ENCODE data around the gene KLHL34.

Gene KLHL34

DNA sequence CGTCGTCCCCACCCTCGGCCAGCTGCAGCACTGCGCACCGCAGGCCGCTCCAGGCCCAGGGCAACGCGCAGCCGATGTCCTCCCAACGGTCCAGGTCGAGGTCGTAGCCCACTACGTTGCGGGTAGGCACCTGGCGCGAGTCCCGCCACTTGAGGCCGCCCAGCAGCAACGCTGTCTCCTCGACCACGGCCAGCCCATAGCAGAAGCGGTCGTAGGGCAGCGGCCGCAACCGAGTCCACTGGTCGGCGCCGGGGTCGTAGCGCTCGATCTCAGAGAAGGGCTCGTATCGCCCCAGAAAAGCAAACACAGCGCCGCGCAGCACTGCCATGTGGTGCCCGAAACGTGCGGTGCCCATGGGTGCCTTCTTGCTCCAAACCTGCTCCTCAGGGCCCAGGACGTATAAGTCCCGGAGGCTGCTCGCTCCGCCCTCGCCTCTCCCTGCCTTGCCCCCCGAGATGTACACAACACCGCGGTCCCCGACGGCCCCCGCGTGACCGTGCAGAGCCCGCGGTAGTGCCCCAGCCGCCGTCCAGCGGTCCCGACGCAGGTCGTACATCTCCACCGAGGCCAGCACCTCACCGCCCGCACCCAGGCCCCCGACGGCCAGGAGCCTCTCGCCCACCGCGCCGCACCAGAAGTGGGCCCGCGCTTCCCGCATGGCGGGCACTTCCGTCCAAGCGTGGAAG is 2.1 kb downstream of the KLHL34 start:
- TF ChIP-seq ZFX (IDR thresholded peaks at IDR 0.05): no peak
- TF ChIP-seq, protein P1, sequence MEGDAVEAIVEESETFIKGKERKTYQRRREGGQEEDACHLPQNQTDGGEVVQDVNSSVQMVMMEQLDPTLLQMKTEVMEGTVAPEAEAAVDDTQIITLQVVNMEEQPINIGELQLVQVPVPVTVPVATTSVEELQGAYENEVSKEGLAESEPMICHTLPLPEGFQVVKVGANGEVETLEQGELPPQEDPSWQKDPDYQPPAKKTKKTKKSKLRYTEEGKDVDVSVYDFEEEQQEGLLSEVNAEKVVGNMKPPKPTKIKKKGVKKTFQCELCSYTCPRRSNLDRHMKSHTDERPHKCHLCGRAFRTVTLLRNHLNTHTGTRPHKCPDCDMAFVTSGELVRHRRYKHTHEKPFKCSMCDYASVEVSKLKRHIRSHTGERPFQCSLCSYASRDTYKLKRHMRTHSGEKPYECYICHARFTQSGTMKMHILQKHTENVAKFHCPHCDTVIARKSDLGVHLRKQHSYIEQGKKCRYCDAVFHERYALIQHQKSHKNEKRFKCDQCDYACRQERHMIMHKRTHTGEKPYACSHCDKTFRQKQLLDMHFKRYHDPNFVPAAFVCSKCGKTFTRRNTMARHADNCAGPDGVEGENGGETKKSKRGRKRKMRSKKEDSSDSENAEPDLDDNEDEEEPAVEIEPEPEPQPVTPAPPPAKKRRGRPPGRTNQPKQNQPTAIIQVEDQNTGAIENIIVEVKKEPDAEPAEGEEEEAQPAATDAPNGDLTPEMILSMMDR (conservative IDR thresholded peaks at IDR 0.05): no peak
- H3K27ac ChIP-seq: no peak overlapping the region

DNA sequence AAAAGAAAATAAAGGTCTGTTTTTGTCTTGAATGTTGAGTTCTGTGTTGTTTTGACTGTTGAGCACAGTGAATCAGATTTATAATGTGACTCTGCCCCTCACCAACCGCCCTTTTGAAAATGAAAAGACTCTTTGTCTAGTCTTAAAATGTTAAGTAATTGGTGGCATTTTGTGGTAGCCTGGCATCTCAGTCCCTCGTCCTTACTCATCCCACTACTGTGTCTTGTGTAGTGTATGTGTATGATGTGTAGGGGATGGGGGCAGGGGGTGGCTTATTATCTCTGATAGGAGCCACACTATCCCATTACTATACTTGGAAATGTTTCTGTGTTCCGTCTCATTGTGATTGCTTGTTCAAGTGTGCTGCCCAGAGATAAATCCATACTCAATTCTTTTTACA is 12.2 kb downstream of the KLHL34 start:
- no peak overlapping the region for H3K27ac ChIP-seq
- no peak for TF ChIP-seq ZFX (IDR thresholded peaks at IDR 0.05)
- TF ChIP-seq, protein P1 (conservative IDR thresholded peaks at IDR 0.05): no peak

DNA sequence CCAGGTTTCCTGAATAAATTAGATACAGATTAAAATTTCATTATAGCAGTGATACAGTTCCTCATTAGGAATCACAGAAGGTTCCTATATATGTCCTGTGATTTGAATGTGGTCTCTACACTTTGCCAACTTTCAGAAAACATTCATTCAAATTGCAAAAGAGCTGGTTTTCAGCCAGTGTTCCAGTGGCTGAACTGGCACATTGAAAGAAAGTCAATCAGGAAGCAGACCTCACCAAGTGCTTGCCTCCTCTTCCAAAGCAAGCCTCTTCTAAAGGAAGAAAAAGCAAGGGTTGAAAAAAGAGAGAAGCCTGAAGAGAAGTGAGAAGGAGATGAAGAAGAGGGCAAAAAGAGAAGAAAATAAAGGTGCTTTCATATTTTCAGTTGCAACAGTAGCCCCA is 12.7 kb downstream of the KLHL34 start:
- H3K27ac ChIP-seq: no peak overlapping the region
- TF ChIP-seq, protein P1 (conservative IDR thresholded peaks at IDR 0.05): no peak
- TF ChIP-seq ZFX (IDR thresholded peaks at IDR 0.05): no peak

DNA sequence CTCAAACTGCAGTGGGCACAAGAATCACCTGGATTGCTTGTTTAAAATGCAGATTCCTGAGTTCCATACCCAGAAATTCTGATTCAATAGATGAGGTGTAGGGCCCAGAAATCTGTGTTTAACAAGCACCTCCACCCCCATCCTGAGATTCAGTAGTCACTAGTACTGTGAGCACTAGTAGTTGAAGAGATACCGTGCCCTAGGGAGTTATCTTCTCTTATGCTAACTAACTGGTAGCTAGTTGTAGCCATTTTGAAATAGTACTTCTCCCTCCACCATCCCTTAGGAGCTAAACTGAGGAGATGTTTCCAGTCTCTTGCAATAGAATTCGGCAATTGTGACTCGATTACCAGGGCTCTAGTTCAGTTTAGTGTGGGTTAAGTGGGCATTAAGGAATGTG is 18.4 kb downstream of the KLHL34 start:
- no peak overlapping the region for H3K27ac ChIP-seq
- TF ChIP-seq, protein P1 (conservative IDR thresholded peaks at IDR 0.05): no peak
- no peak for TF ChIP-seq ZFX (IDR thresholded peaks at IDR 0.05)

DNA sequence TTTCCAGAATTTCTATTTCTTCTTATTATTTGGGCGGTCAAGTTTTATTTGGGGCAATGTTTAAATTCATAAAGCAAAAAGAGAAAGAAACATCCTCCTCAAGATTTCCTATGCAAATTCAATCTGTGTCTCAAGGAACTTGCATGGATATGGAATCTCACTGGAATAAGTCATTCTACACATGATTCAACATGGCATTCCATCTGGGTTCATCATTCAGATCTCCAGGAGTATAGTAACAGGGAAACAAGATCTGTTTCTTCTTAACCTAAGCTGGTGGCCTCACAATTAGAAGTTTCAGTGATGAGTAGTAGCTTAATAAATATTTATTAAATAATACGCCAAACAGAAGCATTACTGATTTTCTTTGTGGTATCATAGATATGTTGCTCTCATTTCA is 19.8 kb downstream of the KLHL34 start:
- no peak for TF ChIP-seq ZFX (IDR thresholded peaks at IDR 0.05)
- TF ChIP-seq, protein P1 (conservative IDR thresholded peaks at IDR 0.05): no peak
- no peak overlapping the region for H3K27ac ChIP-seq

DNA sequence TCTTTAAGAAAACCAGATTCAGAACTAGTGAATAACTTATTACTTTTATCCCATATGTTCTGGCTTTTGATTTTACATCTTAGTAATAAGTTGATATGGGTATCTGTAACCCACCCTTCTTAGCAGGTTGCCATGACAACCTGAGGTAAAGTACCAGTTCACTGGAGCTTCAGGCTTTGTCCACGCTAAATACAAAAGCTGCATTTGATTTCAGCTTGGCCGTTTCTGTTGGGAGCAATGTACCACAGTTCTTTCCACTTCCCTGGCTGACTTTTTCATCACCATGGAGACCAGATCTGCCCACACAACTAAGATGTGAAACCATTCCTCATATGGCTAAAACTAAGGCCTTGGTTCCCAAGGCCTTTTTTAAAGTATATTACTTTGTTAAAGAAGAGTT is 26.1 kb downstream of the KLHL34 start:
- H3K27ac ChIP-seq: no peak overlapping the region
- TF ChIP-seq, protein P1 (conservative IDR thresholded peaks at IDR 0.05): no peak

DNA sequence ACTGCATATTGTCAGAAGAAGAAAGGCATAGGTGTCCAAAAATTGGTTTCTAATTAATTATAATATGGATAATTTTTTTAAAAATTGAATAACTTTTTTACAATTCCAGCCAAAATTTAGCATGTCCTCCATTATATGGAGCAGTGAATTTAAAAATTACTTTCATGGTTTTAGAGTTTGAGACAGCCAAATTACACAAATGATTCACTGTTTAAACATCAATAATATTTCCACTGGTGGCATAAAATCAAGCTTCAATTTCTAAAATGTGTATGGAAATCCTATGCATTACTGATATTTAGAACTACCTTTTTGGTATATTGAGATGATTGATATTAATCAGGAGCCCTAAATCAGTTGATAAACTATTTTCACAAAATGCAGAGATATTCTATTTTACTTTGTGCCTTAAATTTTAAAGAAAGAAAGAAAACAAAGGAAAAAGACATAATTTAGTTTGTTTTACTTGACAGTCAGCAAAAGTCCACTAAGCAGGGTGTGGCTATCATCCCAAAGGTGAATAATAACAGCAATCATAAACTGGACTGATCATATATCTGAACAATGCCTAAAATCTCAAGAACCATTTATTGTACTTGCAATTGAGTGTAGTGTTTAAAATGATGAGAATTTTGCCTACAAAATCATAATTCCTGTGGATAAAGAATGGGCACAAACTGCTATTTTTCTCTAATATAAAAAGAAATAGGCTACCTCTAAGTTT is 34.2 kb downstream of the KLHL34 start:
- no peak overlapping the region for H3K27ac ChIP-seq

More for the DNA sequence above, 34.2 kb downstream of the KLHL34 start:
- TF ChIP-seq, protein P1 (conservative IDR thresholded peaks at IDR 0.05): no peak
- no peak for TF ChIP-seq ZFX (IDR thresholded peaks at IDR 0.05)
